Measurements from ENCODE around the gene TRIM45.
A peak's percentile ranks its signal among the peaks of the same experiment; 100 is the strongest.
"Not testable (repeated sequence)": the region's sequence is repeated elsewhere in the genome, so short reads cannot be mapped to it uniquely, and the experiment has no call there.

The TRIM45 gene

GRCh38 chr1:117120774-117121588 is 568 bp downstream of the TRIM45 start:
- no peak overlapping the region for H4K91ac ChIP-seq (ENCODE audit: low read length)
- H3K79me1 ChIP-seq (replicated peaks; ENCODE audit: low read length, poor library complexity, severe bottlenecking), result no peaks in the 10 kb centered on the region
- H3K14ac ChIP-seq (ENCODE audit: low read length in 2 of 2), result no peak overlapping the region
- no peak overlapping the region for H2BK12ac ChIP-seq (ENCODE audit: low read length in 2 of 2)
- H3K27ac ChIP-seq (ENCODE audit: low read length, poor library complexity, severe bottlenecking), result no peak overlapping the region
- peaks cover 0 to 8% of the 10 kb centered on the region in 2 experiments for H3K36me3 ChIP-seq (ENCODE audit: control insufficient read depth in 1 of 2, insufficient read depth in 2 of 2, low read depth in 1 of 2, low read length in 2 of 2)
- H3K9me3 ChIP-seq (ENCODE audit: control insufficient read depth, low read length), result no peaks in the 10 kb centered on the region
- H3K4me2 ChIP-seq (ENCODE audit: low read length, poor library complexity, severe bottlenecking), result peak overlapping the region; percentile 75
- peaks cover 10% of the 10 kb centered on the region for H3K4me1 ChIP-seq (ENCODE audit: control insufficient read depth, insufficient read depth, low read depth, low read length)
- peak overlapping the region; percentile 45 for H4K8ac ChIP-seq (ENCODE audit: low read length)
- H3K4ac ChIP-seq (ENCODE audit: low read depth in 1 of 2, low read length in 2 of 2), result no peak overlapping the region
- H3K9ac ChIP-seq (ENCODE audit: low read length), result peak overlapping the region; percentile 99
- no peak overlapping the region for H3K18ac ChIP-seq (ENCODE audit: low read depth in 1 of 2, low read length in 2 of 2)
- H3K27me3 ChIP-seq (ENCODE audit: control insufficient read depth in 1 of 2, insufficient read depth in 1 of 2, low read length in 2 of 2), result peaks cover 9 to 13% of the 10 kb centered on the region in 2 experiments
- WGBS, result 22% methylated on average over 29 of the region's 29 CpGs
- H2BK15ac ChIP-seq (ENCODE audit: low read depth, poor library complexity, severe bottlenecking), result no peak overlapping the region
- no peak overlapping the region for H2BK120ac ChIP-seq (ENCODE audit: low read depth, low read length)
- H3K4me3 ChIP-seq (ENCODE audit: insufficient read depth in 1 of 2, low read depth in 1 of 2, low read length in 2 of 2), result peak overlapping the region; percentile 81 to 97
- peak overlapping the region; percentile 15 for H2AFZ ChIP-seq (ENCODE audit: low read depth, low read length)
- peak overlapping the region; percentile 21 for H2BK5ac ChIP-seq (ENCODE audit: low read depth, low read length, poor library complexity, severe bottlenecking)
- H2AK5ac ChIP-seq (ENCODE audit: low read length, severe bottlenecking), result no peak overlapping the region
- DNase-seq, result no peak
- H3K23ac ChIP-seq (ENCODE audit: low read length in 2 of 2), result no peak overlapping the region

- H2AFZ ChIP-seq (ENCODE audit: low read depth, low read length); H3K36me3 ChIP-seq (ENCODE audit: control insufficient read depth in 1 of 2, insufficient read depth in 2 of 2, low read depth in 1 of 2, low read length in 2 of 2); H3K4ac ChIP-seq (ENCODE audit: low read depth in 1 of 2, low read length in 2 of 2); H2AK5ac ChIP-seq (ENCODE audit: low read length, severe bottlenecking); H4K91ac ChIP-seq (ENCODE audit: low read length); H3K4me1 ChIP-seq (ENCODE audit: control insufficient read depth, insufficient read depth, low read depth, low read length); H3K4me2 ChIP-seq (ENCODE audit: low read length, poor library complexity, severe bottlenecking); H3K23ac ChIP-seq (ENCODE audit: low read length in 2 of 2); H3K27me3 ChIP-seq (ENCODE audit: control insufficient read depth in 1 of 2, insufficient read depth in 1 of 2, low read length in 2 of 2); H2BK5ac ChIP-seq (ENCODE audit: low read depth, low read length, poor library complexity, severe bottlenecking); H3K9ac ChIP-seq (ENCODE audit: low read length); H2BK15ac ChIP-seq (ENCODE audit: low read depth, poor library complexity, severe bottlenecking); H2BK120ac ChIP-seq (ENCODE audit: low read depth, low read length); H4K8ac ChIP-seq (ENCODE audit: low read length); H3K14ac ChIP-seq (ENCODE audit: low read length in 2 of 2); DNase-seq; H2BK12ac ChIP-seq (ENCODE audit: low read length in 2 of 2); H3K9me3 ChIP-seq (ENCODE audit: control insufficient read depth, low read length); H3K27ac ChIP-seq (ENCODE audit: low read length, poor library complexity, severe bottlenecking); H3K79me1 ChIP-seq (replicated peaks; ENCODE audit: low read length, poor library complexity, severe bottlenecking); H3K4me3 ChIP-seq (ENCODE audit: insufficient read depth in 1 of 2, low read depth in 1 of 2, low read length in 2 of 2); H3K18ac ChIP-seq (ENCODE audit: low read depth in 1 of 2, low read length in 2 of 2): not testable (repeated sequence)
- 98% methylated on average over 10 of the region's 10 CpGs for WGBS
Measured at GRCh38 chr1:117119144-117119543, 2.4 kb downstream of the TRIM45 start.

- no peak overlapping the region for H2AFZ ChIP-seq (ENCODE audit: low read depth, low read length)
- no peaks in the 10 kb centered on the region for H3K79me1 ChIP-seq (replicated peaks; ENCODE audit: low read length, poor library complexity, severe bottlenecking)
- H3K36me3 ChIP-seq (ENCODE audit: control insufficient read depth in 1 of 2, insufficient read depth in 2 of 2, low read depth in 1 of 2, low read length in 2 of 2), result peaks cover under 1 to 12% of the 10 kb centered on the region in 2 experiments
- H3K9me3 ChIP-seq (ENCODE audit: control insufficient read depth, low read length), result no peaks in the 10 kb centered on the region
- no peak overlapping the region for H4K8ac ChIP-seq (ENCODE audit: low read length)
- WGBS, result 96% methylated on average over 12 of the region's 12 CpGs
- H2AK5ac ChIP-seq (ENCODE audit: low read length, severe bottlenecking), result no peak overlapping the region
- H3K4me3 ChIP-seq (ENCODE audit: insufficient read depth in 1 of 2, low read depth in 1 of 2, low read length in 2 of 2), result no peak overlapping the region
- H4K91ac ChIP-seq (ENCODE audit: low read length), result no peak overlapping the region
- H3K27me3 ChIP-seq (ENCODE audit: control insufficient read depth in 1 of 2, insufficient read depth in 1 of 2, low read length in 2 of 2), result no peaks in the 10 kb centered on the region
- no peak overlapping the region for H2BK12ac ChIP-seq (ENCODE audit: low read length in 2 of 2)
- no peak overlapping the region for H2BK15ac ChIP-seq (ENCODE audit: low read depth, poor library complexity, severe bottlenecking)
- H3K4me2 ChIP-seq (ENCODE audit: low read length, poor library complexity, severe bottlenecking), result no peak overlapping the region
- no peak overlapping the region for H3K14ac ChIP-seq (ENCODE audit: low read length in 2 of 2)
- H3K4me1 ChIP-seq (ENCODE audit: control insufficient read depth, insufficient read depth, low read depth, low read length), result peaks cover 10% of the 10 kb centered on the region
- H3K23ac ChIP-seq (ENCODE audit: low read length in 2 of 2), result no peak overlapping the region
- H2BK120ac ChIP-seq (ENCODE audit: low read depth, low read length), result no peak overlapping the region
- DNase-seq, result no peak
- no peak overlapping the region for H3K9ac ChIP-seq (ENCODE audit: low read length)
- no peak overlapping the region for H3K27ac ChIP-seq (ENCODE audit: low read length, poor library complexity, severe bottlenecking)
- H2BK5ac ChIP-seq (ENCODE audit: low read depth, low read length, poor library complexity, severe bottlenecking), result no peak overlapping the region
- no peak overlapping the region for H3K18ac ChIP-seq (ENCODE audit: low read depth in 1 of 2, low read length in 2 of 2)
- H3K4ac ChIP-seq (ENCODE audit: low read depth in 1 of 2, low read length in 2 of 2), result no peak overlapping the region
Measured at GRCh38 chr1:117118137-117118536, 3.4 kb downstream of the TRIM45 start.

GRCh38 chr1:117117697-117118096 is 3.9 kb downstream of the TRIM45 start:
- Histone ChIP-seq H3K14ac (ENCODE audit: low read length in 2 of 2) (no peak overlapping the region), H3K9ac (ENCODE audit: low read length) (no peak overlapping the region), H2BK120ac (ENCODE audit: low read depth, low read length) (no peak overlapping the region), H3K4me3 (ENCODE audit: insufficient read depth in 1 of 2, low read depth in 1 of 2, low read length in 2 of 2) (no peak overlapping the region), H3K9me3 (ENCODE audit: control insufficient read depth, low read length) (no peaks in the 10 kb centered on the region), H2BK12ac (ENCODE audit: low read length in 2 of 2) (no peak overlapping the region), H3K4me2 (ENCODE audit: low read length, poor library complexity, severe bottlenecking) (no peak overlapping the region), H2BK15ac (ENCODE audit: low read depth, poor library complexity, severe bottlenecking) (no peak overlapping the region), H2AK5ac (ENCODE audit: low read length, severe bottlenecking) (no peak overlapping the region), H4K91ac (ENCODE audit: low read length) (peak overlapping the region; percentile 25), H3K18ac (ENCODE audit: low read depth in 1 of 2, low read length in 2 of 2) (no peak overlapping the region), H3K4me1 (ENCODE audit: control insufficient read depth, insufficient read depth, low read depth, low read length) (peaks cover 10% of the 10 kb centered on the region), H3K4ac (ENCODE audit: low read depth in 1 of 2, low read length in 2 of 2) (no peak overlapping the region), H3K27ac (ENCODE audit: low read length, poor library complexity, severe bottlenecking) (no peak overlapping the region), H4K8ac (ENCODE audit: low read length) (no peak overlapping the region), H2BK5ac (ENCODE audit: low read depth, low read length, poor library complexity, severe bottlenecking) (no peak overlapping the region), H3K36me3 (ENCODE audit: control insufficient read depth in 1 of 2, insufficient read depth in 2 of 2, low read depth in 1 of 2, low read length in 2 of 2) (peaks cover 3 to 13% of the 10 kb centered on the region in 2 experiments), H2AFZ (ENCODE audit: low read depth, low read length) (no peak overlapping the region), H3K79me1 (replicated peaks; ENCODE audit: low read length, poor library complexity, severe bottlenecking) (no peaks in the 10 kb centered on the region), H3K23ac (ENCODE audit: low read length in 2 of 2) (no peak overlapping the region), H3K27me3 (ENCODE audit: control insufficient read depth in 1 of 2, insufficient read depth in 1 of 2, low read length in 2 of 2) (no peaks in the 10 kb centered on the region)
- WGBS, result 91% methylated on average over 2 of the region's 2 CpGs
- no peak for DNase-seq

Measured in mesenchymal stem cell (in vitro differentiated cells and primary cell).